OCI-LY3 (cell line): ENCODE data around the gene ITGA3.

Source experiments
- H2AFZ ChIP-seq: fragments of 200-600, 300-600 bp; shearing (Covaris generic); 2 replicates; pipeline ENCODE4 v1.6.0; 2014; ENCODE audit warnings: antibody characterized with exemption, low read depth, low read length
- H3K27ac ChIP-seq: fragments of 200-600, 300-600 bp; sonication (generic); 2 replicates; pipeline ENCODE4 v1.5.1; 2014; ENCODE audit warnings: mild to moderate bottlenecking, low read length, moderate library complexity, mixed read lengths
- H3K27me3 ChIP-seq: fragments of 200-600, 300-600 bp; sonication (generic); 2 replicates; pipeline ENCODE4 v1.6.1; 2014; ENCODE audit warnings: low read depth, low read length, mixed read lengths
- H3K36me3 ChIP-seq: fragments of 200-600, 300-600 bp; sonication (generic); replicated peaks from 2 replicates; pipeline ENCODE3; 2014; ENCODE audit warnings: low read depth, low read length, mixed read lengths
- H3K4me1 ChIP-seq: fragments of 300-600, 200-600 bp; sonication (generic); 2 replicates; pipeline ENCODE4 v1.6.1; 2014; ENCODE audit warnings: low read length, mixed read lengths
- H3K4me2 ChIP-seq: fragments of 200-600, 300-600 bp; sonication (generic); 2 replicates; pipeline ENCODE4 v1.6.1; 2014; ENCODE audit warnings: low read length, mixed read lengths
- H3K4me3 ChIP-seq: fragments of 300-600, 200-600 bp; sonication (generic); 2 replicates; pipeline ENCODE4 v1.5.1; 2014; ENCODE audit warnings: antibody characterized with exemption, mild to moderate bottlenecking, low read length, moderate library complexity
- H3K79me2 ChIP-seq: fragments of 300-600, 200-600 bp; shearing (Covaris generic); 2 replicates; pipeline ENCODE4 v1.6.1; 2014; ENCODE audit warnings: mild to moderate bottlenecking, low read length, mixed read lengths
- H3K9ac ChIP-seq: fragments of 300-600, 200-600 bp; shearing (Covaris generic); 2 replicates; pipeline ENCODE4 v1.6.0; 2014; ENCODE audit warnings: mild to moderate bottlenecking, low read length, moderate library complexity
- H3K9me3 ChIP-seq: fragments of 200-600, 300-600 bp; shearing (Covaris generic); 2 replicates; pipeline ENCODE4 v1.6.1; 2014; ENCODE audit warnings: low read length, mixed read lengths; ENCODE audit not compliant: insufficient read depth
- H4K20me1 ChIP-seq: fragments of 200-600, 300-600 bp; sonication (generic); 2 replicates; pipeline ENCODE4 v1.6.1; 2016; ENCODE audit warnings: low read length, mixed read lengths; ENCODE audit not compliant: insufficient read depth
- EZH2phosphoT487 ChIP-seq: fragments of 200-600 bp; shearing (Covaris generic); IDR thresholded peaks from 2 replicates; pipeline ENCODE4 v1.6.1; 2018; ENCODE audit warnings: antibody characterized with exemption, mixed run types, low read depth
- TF ChIP-seq, protein P1 (sequence below): fragments of 200-600, 300-600 bp; sonication (generic); IDR thresholded peaks from 2 replicates; pipeline ENCODE4 v1.5.1; 2014; ENCODE audit warnings: antibody characterized with exemption, low read length, low read depth

Gene ITGA3

DNA sequence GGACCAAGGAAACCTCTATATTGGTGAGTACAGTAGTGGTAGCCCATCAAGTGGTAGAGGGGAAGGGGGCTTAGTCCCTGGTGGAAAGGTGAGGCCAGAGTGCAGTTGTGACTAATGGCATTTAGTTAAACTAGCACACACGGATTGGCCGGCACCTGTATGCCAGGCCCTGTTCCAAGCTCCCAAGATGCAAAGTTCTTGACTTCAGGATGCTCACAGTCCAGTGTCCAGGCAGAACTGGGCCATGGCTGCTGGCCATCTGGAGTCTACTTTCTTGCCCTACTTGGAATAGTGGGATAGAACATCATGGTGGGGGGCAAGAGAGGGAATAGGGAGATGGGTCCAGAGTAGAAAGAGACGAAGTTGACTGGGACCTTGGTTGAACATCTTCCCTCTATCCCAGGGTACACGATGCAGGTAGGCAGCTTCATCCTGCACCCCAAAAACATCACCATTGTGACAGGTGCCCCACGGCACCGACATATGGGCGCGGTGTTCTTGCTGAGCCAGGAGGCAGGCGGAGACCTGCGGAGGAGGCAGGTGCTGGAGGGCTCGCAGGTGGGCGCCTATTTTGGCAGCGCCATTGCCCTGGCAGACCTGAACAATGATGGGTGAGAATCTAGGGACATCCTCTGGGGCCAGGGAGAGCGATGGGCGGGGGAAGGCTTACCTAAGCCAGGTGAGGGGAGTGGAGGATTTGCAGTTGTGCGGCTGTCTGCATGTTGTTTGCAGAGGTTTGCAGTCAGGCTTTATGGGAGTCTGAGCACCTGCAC is 15.2 kb downstream of the ITGA3 start:
- Histone ChIP-seq H2AFZ (no peak overlapping the region), H3K27ac (no peak overlapping the region), H3K4me1 (no peaks in the 10 kb centered on the region), H3K27me3 (no peaks in the 10 kb centered on the region), H3K4me2 (no peak overlapping the region), H3K36me3 (peaks cover 5% of the 10 kb centered on the region), H3K4me3 (no peak overlapping the region), H4K20me1 (no peaks in the 10 kb centered on the region), H3K9ac (no peak overlapping the region), H3K79me2 (no peaks in the 10 kb centered on the region), H3K9me3 (no peaks in the 10 kb centered on the region)
- TF ChIP-seq, protein P1, sequence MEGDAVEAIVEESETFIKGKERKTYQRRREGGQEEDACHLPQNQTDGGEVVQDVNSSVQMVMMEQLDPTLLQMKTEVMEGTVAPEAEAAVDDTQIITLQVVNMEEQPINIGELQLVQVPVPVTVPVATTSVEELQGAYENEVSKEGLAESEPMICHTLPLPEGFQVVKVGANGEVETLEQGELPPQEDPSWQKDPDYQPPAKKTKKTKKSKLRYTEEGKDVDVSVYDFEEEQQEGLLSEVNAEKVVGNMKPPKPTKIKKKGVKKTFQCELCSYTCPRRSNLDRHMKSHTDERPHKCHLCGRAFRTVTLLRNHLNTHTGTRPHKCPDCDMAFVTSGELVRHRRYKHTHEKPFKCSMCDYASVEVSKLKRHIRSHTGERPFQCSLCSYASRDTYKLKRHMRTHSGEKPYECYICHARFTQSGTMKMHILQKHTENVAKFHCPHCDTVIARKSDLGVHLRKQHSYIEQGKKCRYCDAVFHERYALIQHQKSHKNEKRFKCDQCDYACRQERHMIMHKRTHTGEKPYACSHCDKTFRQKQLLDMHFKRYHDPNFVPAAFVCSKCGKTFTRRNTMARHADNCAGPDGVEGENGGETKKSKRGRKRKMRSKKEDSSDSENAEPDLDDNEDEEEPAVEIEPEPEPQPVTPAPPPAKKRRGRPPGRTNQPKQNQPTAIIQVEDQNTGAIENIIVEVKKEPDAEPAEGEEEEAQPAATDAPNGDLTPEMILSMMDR = no peak
- no peak for TF ChIP-seq EZH2phosphoT487

DNA sequence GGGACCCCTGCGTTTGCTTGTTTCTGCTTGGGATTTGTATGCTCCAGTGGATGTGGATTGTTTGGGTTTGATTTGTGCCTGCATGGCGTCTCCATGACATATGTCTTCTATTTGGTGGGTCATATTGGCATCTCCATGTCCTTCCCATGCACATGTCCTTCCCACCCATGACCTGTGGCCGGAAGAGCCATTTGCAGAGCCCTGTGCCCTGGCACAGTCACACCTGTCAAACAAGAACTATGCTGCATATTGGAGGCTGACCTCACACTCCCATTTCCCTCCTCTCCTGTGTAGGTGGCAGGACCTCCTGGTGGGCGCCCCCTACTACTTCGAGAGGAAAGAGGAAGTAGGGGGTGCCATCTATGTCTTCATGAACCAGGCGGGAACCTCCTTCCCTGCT is 15.8 kb downstream of the ITGA3 start:
- no peaks in the 10 kb centered on the region for H3K4me1 ChIP-seq
- no peaks in the 10 kb centered on the region for H3K27me3 ChIP-seq
- H3K4me2 ChIP-seq = no peak overlapping the region
- no peak overlapping the region for H3K9ac ChIP-seq
- no peak overlapping the region for H2AFZ ChIP-seq
- H3K36me3 ChIP-seq = peaks cover 5% of the 10 kb centered on the region
- TF ChIP-seq, protein P1 = no peak
- no peak for TF ChIP-seq EZH2phosphoT487
- H4K20me1 ChIP-seq = no peaks in the 10 kb centered on the region
- H3K9me3 ChIP-seq = no peaks in the 10 kb centered on the region
- no peak overlapping the region for H3K27ac ChIP-seq
- no peaks in the 10 kb centered on the region for H3K79me2 ChIP-seq
- H3K4me3 ChIP-seq = no peak overlapping the region

DNA sequence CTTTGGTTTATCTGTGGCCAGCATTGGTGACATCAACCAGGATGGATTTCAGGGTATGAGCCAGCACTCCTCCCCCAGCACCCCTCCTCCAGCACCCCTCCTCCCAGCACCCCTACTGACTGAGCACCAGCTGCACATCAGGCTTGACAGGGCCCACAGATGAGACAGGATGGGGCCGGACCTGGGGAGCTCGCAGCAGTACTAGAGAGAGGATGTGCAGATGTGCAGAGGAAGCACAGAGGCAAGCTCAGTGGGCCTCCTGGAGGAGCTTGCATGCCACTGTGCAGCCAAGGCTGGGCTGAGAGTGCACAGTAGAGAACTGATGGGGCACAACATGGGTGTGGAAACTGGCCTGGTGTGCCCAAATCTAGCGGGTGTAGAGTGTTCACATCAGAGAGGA is 16.2 kb downstream of the ITGA3 start:
- no peak overlapping the region for H3K9ac ChIP-seq
- no peak overlapping the region for H3K4me3 ChIP-seq
- no peak overlapping the region for H2AFZ ChIP-seq
- H3K27ac ChIP-seq = no peak overlapping the region
- H3K4me1 ChIP-seq = no peaks in the 10 kb centered on the region
- H4K20me1 ChIP-seq = no peaks in the 10 kb centered on the region
- H3K36me3 ChIP-seq = peaks cover 5% of the 10 kb centered on the region
- no peak for TF ChIP-seq EZH2phosphoT487
- TF ChIP-seq, protein P1 = no peak
- no peak overlapping the region for H3K4me2 ChIP-seq
- no peaks in the 10 kb centered on the region for H3K9me3 ChIP-seq
- H3K27me3 ChIP-seq = no peaks in the 10 kb centered on the region
- H3K79me2 ChIP-seq = no peaks in the 10 kb centered on the region

DNA sequence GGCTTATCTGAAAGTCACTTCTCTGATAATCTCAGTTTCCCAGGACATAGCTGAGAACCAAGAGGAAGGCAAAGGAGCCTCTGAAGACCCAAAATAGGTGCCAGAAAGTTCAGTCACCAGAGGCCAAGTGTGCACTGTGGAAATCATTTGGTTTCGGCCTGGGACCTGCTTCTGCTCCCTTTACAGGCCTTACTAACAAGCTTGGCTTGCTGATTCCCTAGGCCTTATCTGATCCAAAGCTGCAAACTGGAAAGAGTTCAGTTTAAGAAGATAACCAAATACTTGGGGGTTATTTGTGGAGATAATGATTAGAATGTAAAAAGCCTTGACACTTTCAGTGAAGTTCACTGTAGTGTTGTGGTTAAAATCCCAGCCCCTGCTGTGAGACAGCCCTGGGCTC is 17.0 kb downstream of the ITGA3 start:
- Histone ChIP-seq H3K4me2 (no peak overlapping the region), H3K79me2 (no peaks in the 10 kb centered on the region), H2AFZ (no peak overlapping the region), H3K36me3 (peaks cover 5% of the 10 kb centered on the region), H3K27me3 (no peaks in the 10 kb centered on the region), H3K9me3 (no peaks in the 10 kb centered on the region), H3K4me1 (no peaks in the 10 kb centered on the region), H3K27ac (no peak overlapping the region), H3K4me3 (no peak overlapping the region), H3K9ac (no peak overlapping the region), H4K20me1 (no peaks in the 10 kb centered on the region)
- no peak for TF ChIP-seq EZH2phosphoT487
- TF ChIP-seq, protein P1 = no peak
